HepG2 (cell line): ENCODE results near the gene SERPINB1. TPM values are rescaled to one million over a fixed set of nuclear protein-coding genes. Genes with fewer than 3 reads are reported as not detected.

ENCODE experiments used
- BORCS8-MEF2B ChIP-seq: sonication (generic); formaldehyde crosslinking; IDR thresholded peaks from 2 replicates; pipeline ENCODE4 v1.8.0; 2022; ENCODE audit warnings: mild to moderate bottlenecking, missing genetic modification reagents
- CBFB ChIP-seq: sonication (generic); formaldehyde crosslinking; IDR thresholded peaks from 2 replicates; pipeline ENCODE4 v1.4.0; 2020; ENCODE audit warnings: missing genetic modification reagents
- CREB3 ChIP-seq: sonication (generic); formaldehyde crosslinking; IDR thresholded peaks from 2 replicates; pipeline ENCODE4 v1.5.0; 2020; ENCODE audit warnings: missing genetic modification reagents
- DDIT3 ChIP-seq: sonication (generic); formaldehyde crosslinking; IDR thresholded peaks from 2 replicates; pipeline ENCODE4 v1.4.0; 2020; ENCODE audit warnings: mild to moderate bottlenecking, missing genetic modification reagents
- GATAD2A ChIP-seq: IDR thresholded peaks from 2 replicates; pipeline ENCODE4 v1.6.1; 2016
- GPBP1L1 ChIP-seq: sonication (generic); formaldehyde crosslinking; IDR thresholded peaks from 2 replicates; pipeline ENCODE4 v1.5.0; 2020; ENCODE audit warnings: mild to moderate bottlenecking, missing genetic modification reagents
- KDM5B ChIP-seq: sonication (generic); formaldehyde crosslinking; IDR thresholded peaks from 2 replicates; pipeline ENCODE4 v1.4.0; 2020; ENCODE audit warnings: missing genetic modification reagents, mild to moderate bottlenecking, borderline replicate concordance
- MEIS1 ChIP-seq: sonication (generic); formaldehyde crosslinking; IDR thresholded peaks from 2 replicates; pipeline ENCODE4 v1.9.0; 2021; ENCODE audit warnings: mild to moderate bottlenecking, missing genetic modification reagents, moderate library complexity, borderline replicate concordance
- MYC ChIP-seq: sonication (generic); formaldehyde crosslinking; IDR thresholded peaks from 2 replicates; pipeline ENCODE4 v1.9.0; 2021; ENCODE audit warnings: missing genetic modification reagents, borderline replicate concordance
- NR2F1 ChIP-seq, 2 experiments: fragments of 450-650 bp in 1 of 2; formaldehyde crosslinking in 1 of 2; IDR thresholded peaks; 2 replicates each; pipeline versions ENCODE4 v1.5.0 to v1.6.1; 2016 to 2020; ENCODE audit warnings: mild to moderate bottlenecking in 1 of 2, missing compliant biosample characterization in 1 of 2, missing genetic modification reagents in 1 of 2, moderate library complexity in 1 of 2
- SMYD3 ChIP-seq: sonication (generic); formaldehyde crosslinking; IDR thresholded peaks from 2 replicates; pipeline ENCODE4 v1.8.1; 2023; ENCODE audit warnings: mild to moderate bottlenecking, missing genetic modification reagents
- TCF7 ChIP-seq: sonication (generic); IDR thresholded peaks from 2 replicates; pipeline ENCODE4 v1.6.1; 2016; ENCODE audit warnings: antibody characterized with exemption, low read depth
- TGIF2 ChIP-seq: IDR thresholded peaks from 2 replicates; pipeline ENCODE4 v1.6.1; 2016; ENCODE audit warnings: control low read depth, missing compliant biosample characterization
- TMF1 ChIP-seq: sonication (generic); formaldehyde crosslinking; IDR thresholded peaks from 2 replicates; pipeline ENCODE4 v1.8.1; 2022; ENCODE audit warnings: low read depth, missing genetic modification reagents
- TOE1 ChIP-seq: sonication (generic); formaldehyde crosslinking; IDR thresholded peaks from 2 replicates; pipeline ENCODE4 v1.4.0; 2020; ENCODE audit warnings: mild to moderate bottlenecking, missing genetic modification reagents
- ZBTB46 ChIP-seq: sonication (generic); formaldehyde crosslinking; IDR thresholded peaks from 2 replicates; pipeline ENCODE4 v1.4.0; 2020; ENCODE audit warnings: mild to moderate bottlenecking, missing genetic modification reagents, borderline replicate concordance
- ZFP1 ChIP-seq: IDR thresholded peaks from 2 replicates; pipeline ENCODE4 v1.6.1; 2016
- ZIK1 ChIP-seq: sonication (generic); formaldehyde crosslinking; IDR thresholded peaks from 2 replicates; pipeline ENCODE4 v1.5.0; 2020; ENCODE audit warnings: mild to moderate bottlenecking, low read depth, missing genetic modification reagents, borderline replicate concordance
- ZMAT3 ChIP-seq: sonication (generic); formaldehyde crosslinking; conservative IDR thresholded peaks from 2 replicates; pipeline ENCODE4 v1.7.0; 2021; ENCODE audit warnings: missing genetic modification reagents
- ZNF44 ChIP-seq: sonication (generic); formaldehyde crosslinking; IDR thresholded peaks from 2 replicates; pipeline ENCODE4 v1.5.1; 2020; ENCODE audit warnings: mild to moderate bottlenecking, missing genetic modification reagents
- ZNF503 ChIP-seq: sonication (generic); formaldehyde crosslinking; IDR thresholded peaks from 2 replicates; pipeline ENCODE4 v1.4.0; 2020; ENCODE audit warnings: missing genetic modification reagents
- ZNF7 ChIP-seq: IDR thresholded peaks from 2 replicates; pipeline ENCODE4 v1.6.1; 2016; ENCODE audit warnings: missing biosample characterization, missing genetic modification reagents
- ZNF724P ChIP-seq: sonication (generic); formaldehyde crosslinking; IDR thresholded peaks from 2 replicates; pipeline ENCODE4 v1.8.0; 2022; ENCODE audit warnings: missing genetic modification reagents, borderline replicate concordance
- ZNF768 ChIP-seq: sonication (generic); formaldehyde crosslinking; IDR thresholded peaks from 2 replicates; pipeline ENCODE4 v1.4.0; 2020; ENCODE audit warnings: missing genetic modification reagents
- ZNF775 ChIP-seq: sonication (generic); formaldehyde crosslinking; IDR thresholded peaks from 2 replicates; pipeline ENCODE4 v1.4.0; 2020; ENCODE audit warnings: missing genetic modification reagents, mild to moderate bottlenecking, moderate library complexity, borderline replicate concordance
- ZNF777 ChIP-seq: sonication (generic); formaldehyde crosslinking; IDR thresholded peaks from 2 replicates; pipeline ENCODE4 v1.4.0; 2020; ENCODE audit warnings: missing genetic modification reagents
- polyA plus RNA-seq, 8 experiments: library from polyadenylated mRNA; depleted of rRNA in 3 of 8; stranded (reverse) in 7 of 8; unstranded in 1 of 8; fragments of >200 nt; fragmentation: Illumina TruSeq in 4 of 8; extraction: Trizol in 4 of 8; gene quantifications; 2 replicates each; pipeline versions ENCODE4 v1.2.1 to v1.2.3, GENCODE V29; 2011 to 2016; ENCODE audit warnings: low read depth in 4 of 8, missing spikeins in 1 of 8, mixed read lengths in 1 of 8; ENCODE audit not compliant: insufficient read depth in 1 of 8
- total RNA-seq, 5 experiments: library from RNA; depleted of rRNA; stranded (reverse); fragments of >200 nt; fragmentation: Illumina TruSeq; extraction: Trizol; gene quantifications; 2 replicates each; pipeline ENCODE4 v1.2.3, GENCODE V29; 2016; ENCODE audit warnings: low read depth in 1 of 5

The SERPINB1 gene
- total and polyA plus RNA-seq, 2 of the 13 experiments (the other 11 are each of a cell fraction or from before 2014, with no cell fraction given): 41.4 to 60.5 TPM

- TF ChIP-seq CREB3 (CRISPR knock-in tag) (no peak), ZMAT3 (CRISPR knock-in tag) (no peak), ZFP1 (CRISPR knock-in tag) (no peak), TOE1 (CRISPR knock-in tag) (no peak), ZNF777 (CRISPR knock-in tag) (0 out of 2 replicates have a peak, but pooled peaks have one; percentile 3), KDM5B (peak; percentile 29; the same call in 1 of the 2 replicates), ZNF44 (CRISPR knock-in tag) (no peak), GATAD2A (CRISPR knock-in tag) (no peak), TMF1 (no peak), MYC (peak; percentile 4; the same call in 1 of the 2 replicates), NR2F1 (CRISPR knock-in tag; IDR thresholded peaks at IDR 0.05) (no peak), GPBP1L1 (CRISPR knock-in tag) (no peak), ZNF775 (CRISPR knock-in tag) (no peak), ZNF724P (no peak), SMYD3 (CRISPR knock-in tag) (no peak), ZNF7 (no peak), DDIT3 (CRISPR knock-in tag) (no peak), CBFB (CRISPR knock-in tag) (no peak), ZNF768 (CRISPR knock-in tag) (no peak), BORCS8-MEF2B (CRISPR knock-in tag) (no peak), ZBTB46 (CRISPR knock-in tag) (no peak), TCF7 (no peak), TGIF2 (CRISPR knock-in tag) (peak; percentile 42; the same call in 1 of the 2 replicates), ZIK1 (CRISPR knock-in tag) (no peak), ZNF503 (no peak), MEIS1 (CRISPR knock-in tag) (no peak)
These were observed 13.4 kb upstream of the SERPINB1 start (continued) for GRCh38 chr6:2855061-2855519.
